Activated CD4-positive, alpha-beta T cell treated with anti-CD3 and anti-CD28 coated beads, Interleukin-2, amount 50 U/mL, for 24 hours (primary cell): ENCODE measurements around the gene ZNF552.
A peak's percentile ranks its signal among the peaks of the same experiment; 100 is the strongest.

Experiments
- DNase-seq, 2 donors: peaks; one replicate each; pipeline ENCODE4 v3.0.0-alpha.2; 2020; ENCODE audit warnings: low read depth in 1 of 2, low spot score in 1 of 2

ZNF552 gene

GRCh38 chr19:57779220-57779845 is 35.4 kb downstream of the ZNF552 start:
- no peak for DNase-seq

- DNase-seq, result no peak
Observed at GRCh38 chr19:57778336-57778735, 36.4 kb downstream of the ZNF552 start.

- no peak for DNase-seq
Observed at GRCh38 chr19:57776764-57777296, 37.9 kb downstream of the ZNF552 start.

GRCh38 chr19:57773488-57773887 is 41.2 kb downstream of the ZNF552 start:
- no peak for DNase-seq

- DNase-seq, result no peak
Observed at GRCh38 chr19:57771417-57771816, 43.3 kb downstream of the ZNF552 start.

- peak; percentile 63 to 85 for DNase-seq
Observed at GRCh38 chr19:57769345-57770131, 45.2 kb downstream of the ZNF552 start, which contains the start of gene ZNF586. TSS of gene ZNF586 (plus strand) at chr19:57769676. CDS start at chr19:57769843, 167 bp downstream.

GRCh38 chr19:57759096-57759495 is 55.6 kb downstream of the ZNF552 start:
- DNase-seq, result no peak

GRCh38 chr19:57757941-57758340 is 56.8 kb downstream of the ZNF552 start:
- no peak for DNase-seq
